Measurements from ENCODE around the gene FJX1. TPM values are rescaled to one million over a fixed set of nuclear protein-coding genes. Genes with fewer than 3 reads are reported as not detected.

Gene FJX1
- total RNA-seq, 1 donor from 2014 or later, result 72.8 TPM

DNA sequence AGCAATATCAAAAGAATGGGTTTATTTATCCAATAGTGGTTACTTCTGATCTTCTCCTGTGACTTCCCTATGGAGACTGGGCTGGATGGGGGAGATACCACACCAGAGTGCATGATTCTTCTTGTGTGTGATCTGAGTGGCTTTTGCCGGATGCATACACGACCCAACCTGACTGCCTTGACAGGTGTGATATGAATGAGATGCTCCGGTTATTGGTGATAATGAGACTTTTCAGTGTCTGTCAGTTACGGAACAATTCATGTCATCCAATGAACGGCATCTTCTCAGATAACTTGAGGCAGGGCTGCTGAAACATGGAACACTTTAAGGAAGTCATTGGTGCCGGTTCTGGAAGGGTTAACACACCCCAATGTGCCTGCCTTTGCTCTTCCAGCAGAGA is 17.7 kb downstream of the FJX1 start:
- Mint-ChIP-seq H3K9me3 (no peaks in the 10 kb centered on the region), H3K4me1 (peaks cover 24% of the 10 kb centered on the region), H3K27me3 (ENCODE audit: low read depth) (no peaks in the 10 kb centered on the region), H3K4me3 (no peak overlapping the region), H3K27ac (no peak overlapping the region), H3K36me3 (no peaks in the 10 kb centered on the region)
- DNase-seq (ENCODE audit: low spot score in 2 of 2, unreplicated experiment in 2 of 2), result no peak
- TF ChIP-seq, protein P1, sequence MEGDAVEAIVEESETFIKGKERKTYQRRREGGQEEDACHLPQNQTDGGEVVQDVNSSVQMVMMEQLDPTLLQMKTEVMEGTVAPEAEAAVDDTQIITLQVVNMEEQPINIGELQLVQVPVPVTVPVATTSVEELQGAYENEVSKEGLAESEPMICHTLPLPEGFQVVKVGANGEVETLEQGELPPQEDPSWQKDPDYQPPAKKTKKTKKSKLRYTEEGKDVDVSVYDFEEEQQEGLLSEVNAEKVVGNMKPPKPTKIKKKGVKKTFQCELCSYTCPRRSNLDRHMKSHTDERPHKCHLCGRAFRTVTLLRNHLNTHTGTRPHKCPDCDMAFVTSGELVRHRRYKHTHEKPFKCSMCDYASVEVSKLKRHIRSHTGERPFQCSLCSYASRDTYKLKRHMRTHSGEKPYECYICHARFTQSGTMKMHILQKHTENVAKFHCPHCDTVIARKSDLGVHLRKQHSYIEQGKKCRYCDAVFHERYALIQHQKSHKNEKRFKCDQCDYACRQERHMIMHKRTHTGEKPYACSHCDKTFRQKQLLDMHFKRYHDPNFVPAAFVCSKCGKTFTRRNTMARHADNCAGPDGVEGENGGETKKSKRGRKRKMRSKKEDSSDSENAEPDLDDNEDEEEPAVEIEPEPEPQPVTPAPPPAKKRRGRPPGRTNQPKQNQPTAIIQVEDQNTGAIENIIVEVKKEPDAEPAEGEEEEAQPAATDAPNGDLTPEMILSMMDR (IDR thresholded peaks at IDR 0.05; ENCODE audit: unreplicated experiment), result no peak

DNA sequence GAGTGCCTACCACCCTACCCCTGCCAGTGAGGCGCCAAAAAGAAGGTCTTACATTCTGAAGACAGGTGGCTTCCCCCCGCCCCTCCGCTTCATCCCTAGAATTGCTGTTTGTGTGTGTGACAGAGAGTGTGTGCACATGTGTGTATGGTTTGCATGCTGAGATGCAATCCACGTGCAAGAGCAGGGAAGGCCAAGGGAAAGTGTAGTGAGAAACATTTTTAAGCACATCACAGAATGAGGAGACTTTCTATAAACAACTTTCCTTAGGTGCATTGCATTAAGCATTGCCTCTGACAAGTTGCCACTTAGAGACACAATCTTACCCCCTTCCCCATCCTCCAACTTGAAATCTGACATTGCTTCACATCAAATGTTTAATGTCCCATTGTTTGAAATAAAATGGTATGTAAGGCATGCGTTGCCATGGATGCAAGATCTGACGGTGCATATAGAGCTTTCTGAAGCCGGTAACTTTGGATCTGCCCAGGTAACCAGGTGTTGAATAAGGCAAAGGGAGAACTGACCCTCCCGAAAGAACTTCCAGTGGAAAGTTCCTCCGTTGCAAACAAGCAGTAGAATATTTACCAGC is 21.4 kb downstream of the FJX1 start:
- Mint-ChIP-seq H3K4me1 (peaks cover 30% of the 10 kb centered on the region), H3K27me3 (ENCODE audit: low read depth) (no peaks in the 10 kb centered on the region), H3K27ac (peak overlapping the region; percentile 70), H3K9me3 (no peaks in the 10 kb centered on the region), H3K36me3 (no peaks in the 10 kb centered on the region), H3K4me3 (no peak overlapping the region)
- TF ChIP-seq, protein P1 (IDR thresholded peaks at IDR 0.05; ENCODE audit: unreplicated experiment), result no peak
- no peak for DNase-seq (ENCODE audit: low spot score in 2 of 2, unreplicated experiment in 2 of 2)

DNA sequence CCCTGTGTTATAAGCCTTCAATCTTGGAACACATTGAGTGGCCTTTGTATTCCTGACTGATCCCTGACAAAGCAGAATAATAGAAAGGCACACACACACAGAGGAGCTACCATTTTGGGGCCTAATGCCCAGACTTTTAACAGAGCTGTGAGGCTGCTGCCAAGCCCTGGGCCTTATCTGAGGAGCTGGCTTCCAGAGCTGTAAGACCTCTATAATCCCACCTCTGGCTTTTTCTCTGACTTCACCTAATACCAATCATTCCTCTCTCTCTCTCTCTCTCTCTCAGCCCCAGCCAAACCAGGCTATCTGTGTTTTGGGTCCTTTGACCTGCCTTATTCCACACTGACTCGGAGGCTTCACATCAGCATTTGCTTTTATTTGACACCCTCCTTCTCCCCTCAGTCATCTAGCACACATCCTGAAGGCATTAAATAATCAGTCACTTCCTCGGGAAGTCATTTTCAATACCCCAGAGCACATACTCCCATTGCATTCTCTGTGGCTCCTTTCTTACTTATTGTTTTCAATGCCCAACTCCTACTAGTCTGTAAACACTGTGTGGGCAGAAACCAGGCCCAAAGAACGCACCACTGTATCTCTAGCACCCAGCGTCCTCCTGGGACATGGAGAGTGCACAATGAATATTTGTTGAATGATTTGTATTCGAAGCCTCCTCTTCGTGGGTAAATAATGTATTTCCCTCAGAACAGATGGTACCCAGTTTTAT is 23.1 kb downstream of the FJX1 start:
- H3K27me3 Mint-ChIP-seq (ENCODE audit: low read depth), result no peaks in the 10 kb centered on the region
- no peak overlapping the region for H3K4me3 Mint-ChIP-seq
- peak overlapping the region; percentile 81 for H3K27ac Mint-ChIP-seq
- peaks cover 30% of the 10 kb centered on the region for H3K4me1 Mint-ChIP-seq
- no peak for DNase-seq (ENCODE audit: low spot score in 2 of 2, unreplicated experiment in 2 of 2)
- H3K36me3 Mint-ChIP-seq, result no peaks in the 10 kb centered on the region
- peaks cover 10% of the 10 kb centered on the region for H3K9me3 Mint-ChIP-seq
- TF ChIP-seq, protein P1 (IDR thresholded peaks at IDR 0.05; ENCODE audit: unreplicated experiment), result no peak

DNA sequence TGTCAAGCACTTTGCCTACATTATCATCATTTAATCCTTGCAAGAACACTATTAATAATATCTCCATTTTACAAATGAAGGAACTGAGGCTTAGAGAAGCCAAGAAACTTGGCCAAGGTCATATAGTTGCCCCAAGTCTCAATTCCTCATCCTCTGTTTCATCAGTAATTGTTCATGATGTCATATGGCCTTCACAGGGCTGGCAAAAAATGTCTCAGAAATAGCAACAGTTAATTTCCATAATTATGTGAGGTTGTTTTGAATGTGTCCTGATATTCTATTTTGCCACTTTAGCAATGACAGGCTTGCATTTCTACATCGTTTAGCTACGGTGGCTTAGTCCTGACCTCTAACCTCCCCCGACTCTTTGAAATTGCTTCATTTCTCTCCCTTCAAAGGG is 23.7 kb downstream of the FJX1 start:
- Mint-ChIP-seq H3K4me3 (no peak overlapping the region), H3K9me3 (peaks cover 10% of the 10 kb centered on the region), H3K27ac (no peak overlapping the region), H3K36me3 (no peaks in the 10 kb centered on the region), H3K4me1 (peaks cover 31% of the 10 kb centered on the region), H3K27me3 (ENCODE audit: low read depth) (no peaks in the 10 kb centered on the region)
- TF ChIP-seq, protein P1 (IDR thresholded peaks at IDR 0.05; ENCODE audit: unreplicated experiment), result no peak
- DNase-seq (ENCODE audit: low spot score in 2 of 2, unreplicated experiment in 2 of 2), result no peak

DNA sequence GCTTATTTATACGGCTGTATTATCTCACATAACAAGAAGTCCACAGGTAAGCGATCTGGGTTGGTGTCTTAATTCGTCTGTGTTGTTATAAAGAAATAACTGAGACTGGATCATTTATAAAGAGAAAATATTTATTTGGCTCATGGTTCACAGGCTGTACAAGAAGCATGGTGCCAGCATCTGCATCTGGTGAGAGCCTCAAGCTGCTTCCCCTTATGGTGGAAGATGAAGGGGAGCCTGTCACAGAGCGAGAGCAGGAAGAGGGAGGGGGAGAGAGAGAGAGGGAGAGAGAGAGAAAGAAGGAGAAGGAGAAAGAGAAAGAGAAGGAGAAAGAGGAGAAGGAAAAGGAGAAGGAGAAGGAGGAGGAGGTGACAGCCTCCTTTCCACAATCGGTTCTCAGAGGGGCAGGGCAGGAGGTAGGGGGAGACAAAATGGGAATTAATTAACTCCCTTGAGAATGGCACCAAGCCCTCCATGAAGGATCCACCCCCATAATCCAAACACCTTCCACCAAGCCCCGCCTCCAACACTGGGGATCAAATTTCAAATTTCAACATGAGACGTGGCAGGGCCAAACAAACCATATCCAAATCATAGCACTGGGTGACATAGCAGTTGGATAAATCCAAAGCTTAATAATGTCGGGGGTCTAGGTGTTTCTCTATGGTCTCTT is 29.3 kb downstream of the FJX1 start:
- H3K4me3 Mint-ChIP-seq, result no peak overlapping the region
- H3K27ac Mint-ChIP-seq, result no peak overlapping the region
- TF ChIP-seq, protein P1 (IDR thresholded peaks at IDR 0.05; ENCODE audit: unreplicated experiment), result no peak
- no peaks in the 10 kb centered on the region for H3K36me3 Mint-ChIP-seq
- H3K9me3 Mint-ChIP-seq, result peaks cover 10% of the 10 kb centered on the region
- H3K4me1 Mint-ChIP-seq, result peaks cover 8% of the 10 kb centered on the region
- DNase-seq (ENCODE audit: low spot score in 2 of 2, unreplicated experiment in 2 of 2), result no peak
- no peaks in the 10 kb centered on the region for H3K27me3 Mint-ChIP-seq (ENCODE audit: low read depth)

Measured in mesothelial cell of epicardium (in vitro differentiated cells).